Pancreas (tissue), 10 donors: Measurements from ENCODE around the gene RPS28. TPM values are rescaled to one million over a fixed set of nuclear protein-coding genes. Genes with fewer than 3 reads are reported as not detected.
A peak's percentile ranks its signal among the peaks of the same experiment; 100 is the strongest.

Experiments
- ATAC-seq, 4 donors: fragments of 200-7000 bp; cut with Tn5 transposase; one replicate each; pipeline versions ENCODE4 v1.8.0 to v1.9.1; 2020; ENCODE audit warnings: mild to moderate bottlenecking in 4 of 4, moderate library complexity in 4 of 4
- DNase-seq, 6 donors: peaks; one replicate each; pipeline ENCODE4 v3.0.0-alpha.2; 2020
- FAIRE-seq: peaks from 2 replicates; lab custom pipeline; 2012; peaks lifted over from hg19 to GRCh38; lab: Jason Lieb, UNC
- H3K27ac ChIP-seq, 4 donors: fragments of 200-600 bp; sonication (generic); 1 replicate in 3 of 4; 2 replicates in 1 of 4; pipeline versions ENCODE4 v1.5.0 to v1.8.0; 2020
- H3K27me3 ChIP-seq, 4 donors: fragments of 200-600 bp; one replicate each; pipeline ENCODE4 v1.8.0; 2021
- H3K36me3 ChIP-seq, 3 donors: fragments of 200-600 bp; sonication (generic) in 1 of 3; one replicate each; pipeline versions ENCODE4 v1.5.0 to v1.8.0; 2020 to 2021
- H3K4me1 ChIP-seq, 3 donors: fragments of 200-600 bp; one replicate each; pipeline ENCODE4 v1.8.0; 2021
- H3K4me3 ChIP-seq, 4 donors: fragments of 200-600 bp; sonication (generic) in 2 of 4; one replicate each; pipeline versions ENCODE4 v1.5.0 to v1.8.0; 2020 to 2021
- H3K9me3 ChIP-seq, 4 donors: fragments of 200-600 bp; one replicate each; pipeline ENCODE4 v1.8.0; 2021
- WGBS, 2 donors: extraction: QIAGEN DNeasy Blood & Tissue Kit; methylation state at CpG; one replicate each; pipeline ENCODE4 v1.1.7; 2013; 5-methylcytosine and 5-hydroxymethylcytosine counted together
- intact Hi-C, 3 donors: fragments of 100-400 bp; cut with DNase I; formaldehyde crosslinking; loops; one replicate each; pipeline versions ENCODE4 v1.11.1 to v1.14.2; 2022
- polyA plus RNA-seq, 2 donors: library from polyadenylated mRNA; stranded (reverse); fragments of 200-250 nt; gene quantifications; one replicate each; pipeline ENCODE4 v1.2.3, GENCODE V29; 2013
- total RNA-seq, 6 donors: library from RNA; stranded (reverse); fragmentation: NEBNext Ultra II Directional in 4 of 6; extraction: Animal tissue kit (Norgen Biotek cat#: 25700) in 4 of 6; gene quantifications; one replicate each; pipeline versions ENCODE4 v1.2.1 to v1.2.4, GENCODE V29; 2021 to 2023
- TF ChIP-seq, protein P1 (sequence below), 4 donors: fragments of 200-600 bp; sonication (generic) in 3 of 4; IDR thresholded peaks; one replicate each; pipeline versions ENCODE4 v1.5.0 to v1.8.0; 2021; ENCODE audit warnings: antibody characterized with exemption in 4 of 4
- donor health status: healthy with polysubstance abuse.
- donor health status: DM: no; HTN: no; CAD: no; lungs with moderate emphysema.
- donor health status: DM: no; HTN: no; CAD: no.
- donor health status: control.
- donor health status: control.
- donor health status: Bipolar disorder and iron deficiency.
- donor health status: DM: yes; HTN: yes; CAD: no.
- donor health status: DM: no; HTN: no; CAD: no.
- donor health status: DM: no; HTN: no; CAD: no.
- donor health status: DM: yes; HTN: yes; CAD: no.

The RPS28 gene
- total and polyA plus RNA-seq, 8 donors: 706 to 1,524 (median 1,001) TPM

- FAIRE-seq: no peak
- 84 to 85% methylated on average over 33 of the region's 33 CpGs for WGBS, 2 donors
These were observed 16.3 kb upstream of the RPS28 start for GRCh38 chr19:8304841-8305621.

GRCh38 chr19:8305798-8306197 is 15.5 kb upstream of the RPS28 start:
- peak in 4 of 6 donors; percentile 1 to 21 (median 11) for DNase-seq
- H3K27ac ChIP-seq: no peak overlapping the region
- FAIRE-seq: no peak
- TF ChIP-seq, protein P1, sequence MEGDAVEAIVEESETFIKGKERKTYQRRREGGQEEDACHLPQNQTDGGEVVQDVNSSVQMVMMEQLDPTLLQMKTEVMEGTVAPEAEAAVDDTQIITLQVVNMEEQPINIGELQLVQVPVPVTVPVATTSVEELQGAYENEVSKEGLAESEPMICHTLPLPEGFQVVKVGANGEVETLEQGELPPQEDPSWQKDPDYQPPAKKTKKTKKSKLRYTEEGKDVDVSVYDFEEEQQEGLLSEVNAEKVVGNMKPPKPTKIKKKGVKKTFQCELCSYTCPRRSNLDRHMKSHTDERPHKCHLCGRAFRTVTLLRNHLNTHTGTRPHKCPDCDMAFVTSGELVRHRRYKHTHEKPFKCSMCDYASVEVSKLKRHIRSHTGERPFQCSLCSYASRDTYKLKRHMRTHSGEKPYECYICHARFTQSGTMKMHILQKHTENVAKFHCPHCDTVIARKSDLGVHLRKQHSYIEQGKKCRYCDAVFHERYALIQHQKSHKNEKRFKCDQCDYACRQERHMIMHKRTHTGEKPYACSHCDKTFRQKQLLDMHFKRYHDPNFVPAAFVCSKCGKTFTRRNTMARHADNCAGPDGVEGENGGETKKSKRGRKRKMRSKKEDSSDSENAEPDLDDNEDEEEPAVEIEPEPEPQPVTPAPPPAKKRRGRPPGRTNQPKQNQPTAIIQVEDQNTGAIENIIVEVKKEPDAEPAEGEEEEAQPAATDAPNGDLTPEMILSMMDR (IDR thresholded peaks at IDR 0.05): no peak
- no peaks in the 10 kb centered on the region for H3K27me3 ChIP-seq
- H3K36me3 ChIP-seq: peaks cover 0 to 5% (median 0%) of the 10 kb centered on the region in 3 donors
- H3K4me3 ChIP-seq: no peak overlapping the region
- H3K4me1 ChIP-seq: peaks cover 0 to 6% (median 0%) of the 10 kb centered on the region in 3 donors
- H3K9me3 ChIP-seq: no peaks in the 10 kb centered on the region
- 73 to 89% methylated on average over 4 of the region's 4 CpGs for WGBS, 2 donors
- ATAC-seq: no peak
- intact Hi-C loops: no loop called here

More at GRCh38 chr19:8304841-8305621, 16.3 kb upstream of the RPS28 start:
- Histone ChIP-seq H3K27me3 (no peaks in the 10 kb centered on the region), H3K4me1 (peaks cover 0 to 6% (median 0%) of the 10 kb centered on the region in 3 donors), H3K36me3 (no peaks in the 10 kb centered on the region), H3K9me3 (no peaks in the 10 kb centered on the region), H3K27ac (no peak overlapping the region), H3K4me3 (no peak overlapping the region)
- no peak for ATAC-seq
- intact Hi-C loops: loop anchor here in 1 of 3 donors (5.0 kb wide), 1 partner anchor 48 kb away; no protein-coding TSS in a partner anchor
- TF ChIP-seq, protein P1 (IDR thresholded peaks at IDR 0.05): no peak
- peak; percentile 0 to 62 (median 37) for DNase-seq

GRCh38 chr19:8306235-8307054 is 14.9 kb upstream of the RPS28 start:
- DNase-seq: peak in 5 of 6 donors; percentile 1 to 60 (median 11)
- Histone ChIP-seq H3K4me1 (peaks cover 0 to 6% (median 0%) of the 10 kb centered on the region in 3 donors), H3K27ac (no peak overlapping the region), H3K27me3 (no peaks in the 10 kb centered on the region), H3K36me3 (peaks cover 0 to 8% (median 0%) of the 10 kb centered on the region in 3 donors), H3K4me3 (no peak overlapping the region), H3K9me3 (no peaks in the 10 kb centered on the region)
- no peak for FAIRE-seq
- WGBS, 2 donors: 78 to 81% methylated on average over 14 to 17 of the region's 17 CpGs
- no peak for ATAC-seq
- intact Hi-C loops: no loop called here
- TF ChIP-seq, protein P1 (IDR thresholded peaks at IDR 0.05): no peak

- DNase-seq (peak in 1 of 6 donors; percentile 49), FAIRE-seq (no peak), ATAC-seq (peak; percentile 1 to 24 (median 5))
- Histone ChIP-seq H3K4me1 (peaks cover 0 to 6% (median 0%) of the 10 kb centered on the region in 3 donors), H3K27ac (peak overlapping the region in 1 of 4 donors; percentile 54), H3K9me3 (no peaks in the 10 kb centered on the region), H3K27me3 (no peaks in the 10 kb centered on the region), H3K36me3 (peaks cover 0 to 8% (median 0%) of the 10 kb centered on the region in 3 donors), H3K4me3 (peak overlapping the region; percentile 51 to 73 (median 54))
- WGBS, 2 donors: 9 to 10% methylated on average over 23 to 24 of the region's 24 CpGs
- TF ChIP-seq, protein P1 (IDR thresholded peaks at IDR 0.05): no peak
- intact Hi-C loops: no loop called here
These were observed 13.8 kb upstream of the RPS28 start for GRCh38 chr19:8307400-8307964.
